ENCODE results near the gene EDEM1. TPM values are rescaled to one million over a fixed set of nuclear protein-coding genes. Genes with fewer than 3 reads are reported as not detected.

The EDEM1 gene
- total and polyA plus RNA-seq, 10 of the 15 experiments (the other 5 are each of a cell fraction or from before 2014, with no cell fraction given) = 18.9 to 138 (median 57.5) TPM

DNA sequence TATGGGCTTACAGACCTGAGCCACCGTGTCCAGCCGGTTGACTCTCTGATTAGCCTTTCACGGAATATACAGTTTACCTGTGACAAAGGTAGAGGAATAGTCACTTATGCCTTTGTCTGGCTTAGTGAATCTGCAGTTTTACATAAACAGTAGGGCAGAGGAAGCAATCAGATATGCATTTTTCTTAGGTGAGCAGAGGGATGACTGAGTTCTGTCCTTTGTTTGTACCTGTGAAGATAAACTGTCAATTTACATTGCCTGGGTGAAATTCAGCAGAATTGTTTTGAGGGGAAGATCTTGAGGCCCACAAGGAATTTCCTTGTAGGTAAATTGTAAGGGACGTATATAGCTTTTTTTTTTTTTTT lies 10.8 kb downstream of the EDEM1 start:
- Histone ChIP-seq H3K4me3 (peak overlapping the region; percentile 39; the same call in 1 of the 2 replicates), H3K27me3 (replicated peaks in 1 of 2; ENCODE audit: control insufficient read depth in 2 of 2, insufficient read depth in 2 of 2, low read length in 1 of 2) (no peaks in the 10 kb centered on the region), H3K9ac (ENCODE audit: control insufficient read depth, insufficient read depth, low read length) (peak overlapping the region; percentile 61), H3K4me1 (ENCODE audit: control insufficient read depth, insufficient read depth, low read length) (peaks cover 63% of the 10 kb centered on the region), H2AFZ (ENCODE audit: control insufficient read depth, low read depth, low read length) (no peak overlapping the region), H3K4me2 (ENCODE audit: control insufficient read depth, insufficient read depth) (peak overlapping the region; percentile 82), H3K27ac (ENCODE audit: control insufficient read depth, insufficient read depth) (peak overlapping the region; percentile 94), H3K9me3 (replicated peaks; ENCODE audit: control insufficient read depth, insufficient read depth, low read length) (no peaks in the 10 kb centered on the region), H3K36me3 (ENCODE audit: control insufficient read depth in 2 of 2, insufficient read depth in 2 of 2, low read length in 1 of 2) (peaks cover 4 to 55% of the 10 kb centered on the region in 2 experiments), H4K20me1 (ENCODE audit: control insufficient read depth, insufficient read depth) (no peaks in the 10 kb centered on the region), H3K79me2 (ENCODE audit: control insufficient read depth, insufficient read depth, low read length) (peaks cover 82% of the 10 kb centered on the region)
- intact Hi-C loops (cut with micrococcal nuclease; ENCODE audit: unreplicated experiment) (loop anchor here (5.0 to 10.0 kb wide), 2 partner anchors 183 to 351 kb away; no protein-coding TSS in a partner anchor), in situ Hi-C loops (cut with MboI) (loop anchor here (5.0 to 10.0 kb wide), 3 partner anchors 221 to 693 kb away; partner anchors contain the start of gene BHLHE40)
- no peak for FAIRE-seq
- DNase-seq (ENCODE audit: low read depth, low spot score) = no peak
- BruUV-seq (replicated peaks) = no TSS peak
- no peak for ATAC-seq
- WGBS (ENCODE audit: insufficient coverage, insufficient replicate concordance, low lambda C conversion rate, missing lambda C conversion rate) = 73% methylated on average over 4 of the region's 4 CpGs
- CTCF ChIA-PET = interaction anchor here (1.2 to 18.8 kb wide), 6 partner anchors 9 to 487 kb away, joined by 3 to 163 read pairs (median 12); partner anchors contain the start of gene EDEM1
- TF ChIP-seq NFIC (IDR thresholded peaks at IDR 0.05; ENCODE audit: low read depth, low read length) = no peak
- TF ChIP-seq, protein P1, sequence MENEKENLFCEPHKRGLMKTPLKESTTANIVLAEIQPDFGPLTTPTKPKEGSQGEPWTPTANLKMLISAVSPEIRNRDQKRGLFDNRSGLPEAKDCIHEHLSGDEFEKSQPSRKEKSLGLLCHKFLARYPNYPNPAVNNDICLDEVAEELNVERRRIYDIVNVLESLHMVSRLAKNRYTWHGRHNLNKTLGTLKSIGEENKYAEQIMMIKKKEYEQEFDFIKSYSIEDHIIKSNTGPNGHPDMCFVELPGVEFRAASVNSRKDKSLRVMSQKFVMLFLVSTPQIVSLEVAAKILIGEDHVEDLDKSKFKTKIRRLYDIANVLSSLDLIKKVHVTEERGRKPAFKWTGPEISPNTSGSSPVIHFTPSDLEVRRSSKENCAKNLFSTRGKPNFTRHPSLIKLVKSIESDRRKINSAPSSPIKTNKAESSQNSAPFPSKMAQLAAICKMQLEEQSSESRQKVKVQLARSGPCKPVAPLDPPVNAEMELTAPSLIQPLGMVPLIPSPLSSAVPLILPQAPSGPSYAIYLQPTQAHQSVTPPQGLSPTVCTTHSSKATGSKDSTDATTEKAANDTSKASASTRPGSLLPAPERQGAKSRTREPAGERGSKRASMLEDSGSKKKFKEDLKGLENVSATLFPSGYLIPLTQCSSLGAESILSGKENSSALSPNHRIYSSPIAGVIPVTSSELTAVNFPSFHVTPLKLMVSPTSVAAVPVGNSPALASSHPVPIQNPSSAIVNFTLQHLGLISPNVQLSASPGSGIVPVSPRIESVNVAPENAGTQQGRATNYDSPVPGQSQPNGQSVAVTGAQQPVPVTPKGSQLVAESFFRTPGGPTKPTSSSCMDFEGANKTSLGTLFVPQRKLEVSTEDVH (IDR thresholded peaks at IDR 0.05; ENCODE audit: low read depth, partially characterized antibody) = no peak
- TF ChIP-seq HDAC6 (IDR thresholded peaks at IDR 0.05; ENCODE audit: unreplicated experiment) = no peak
- no peak for TF ChIP-seq NBN (IDR thresholded peaks at IDR 0.05)
- no peak for TF ChIP-seq RUNX3 (IDR thresholded peaks at IDR 0.05; ENCODE audit: low read length)
- TF ChIP-seq CBFB (IDR thresholded peaks at IDR 0.05; ENCODE audit: low read depth) = no peak
- POLR2A ChIA-PET = interaction anchor here (0.6 to 8.0 kb wide), 8 partner anchors 11 to 605 kb away, joined by 3 to 68 read pairs (median 4); partner anchors contain the start of gene EDEM1
- RAD21 ChIA-PET (ENCODE audit: unreplicated experiment) = interaction anchor here (1.5 to 9.1 kb wide), 5 partner anchors 10 to 75 kb away, joined by 3 to 93 read pairs (median 18); partner anchors contain the start of gene EDEM1
- SMC1A ChIA-PET (ENCODE audit: uncharacterized antibody, unreplicated experiment) = interaction anchor here (1.0 to 20.1 kb wide), 9 partner anchors 13 to 703 kb away, joined by 3 to 284 read pairs (median 5); partner anchors contain the start of gene EDEM1

Data from GM12878 (cell line).